ENCODE data around the gene POF1B. TPM values are rescaled to one million over a fixed set of nuclear protein-coding genes. Genes with fewer than 3 reads are reported as not detected.

POF1B gene
- total RNA-seq: under 1 TPM in 7 of 8 experiments, not detected in 1; 0.11 to 0.18 (median 0.14) TPM

DNA sequence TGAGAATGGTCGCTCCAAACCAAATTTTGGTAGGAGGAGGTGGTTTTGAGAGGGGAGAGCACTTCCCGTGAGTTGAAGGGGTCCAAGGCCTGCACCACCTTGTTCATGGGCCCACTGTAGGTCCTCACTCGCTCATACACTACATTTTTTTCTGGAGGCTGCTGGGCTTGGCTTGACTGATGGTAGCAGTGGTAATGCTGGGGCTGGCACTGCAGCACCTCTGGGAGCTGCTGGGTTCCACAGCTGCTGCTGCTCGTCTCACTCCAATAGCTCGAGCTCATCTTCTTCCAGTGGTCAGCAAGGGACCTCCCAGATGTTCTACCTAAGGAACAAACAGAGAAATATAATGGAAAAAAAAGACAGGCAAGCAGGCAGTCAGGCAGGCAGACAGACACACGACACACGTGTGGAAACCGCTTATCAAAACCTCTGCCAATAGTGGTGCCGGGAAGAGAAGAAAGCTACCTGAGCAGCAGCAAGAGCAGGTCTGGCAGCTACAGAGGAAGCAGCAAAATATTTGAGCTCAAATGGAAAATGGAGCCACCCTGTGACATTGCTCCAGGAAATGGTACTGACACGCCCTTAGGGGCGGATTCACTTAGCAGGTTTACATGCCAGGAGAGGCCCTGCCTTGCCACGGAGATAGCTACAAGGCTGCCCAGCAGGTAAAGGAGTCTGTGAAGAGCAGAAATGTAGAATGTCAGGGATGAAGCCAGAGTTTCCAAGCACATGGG, at the start of gene POF1B:
POF1B (minus strand) TSS at position 492 of the 734 bp plus-strand sequence; CDS start at position 281, 211 bp downstream.
- H3K27ac ChIP-seq: no peak within 1 kb of the TSS
- H3K4me1 ChIP-seq (replicated peaks in 1 of 2): no peaks in the 10 kb centered on the region
- H3K4me3 ChIP-seq: no peak within 1 kb of the TSS
- in situ Hi-C loops (cut with MboI; ENCODE audit: low pct_unique_long_range_greater_than_20kb in 2 of 9, low sequenced_read_pairs in 9 of 9, unreplicated experiment in 9 of 9): no loop called here
- WGBS, 10 experiments: 0 to 80% (median 0%) methylated on average over 1 to 7 of the region's 12 CpGs; no CpG with 5 or more reads in 5 of the 10 experiments
- no peak for ATAC-seq (replicated peaks in 6 of 8)

DNA sequence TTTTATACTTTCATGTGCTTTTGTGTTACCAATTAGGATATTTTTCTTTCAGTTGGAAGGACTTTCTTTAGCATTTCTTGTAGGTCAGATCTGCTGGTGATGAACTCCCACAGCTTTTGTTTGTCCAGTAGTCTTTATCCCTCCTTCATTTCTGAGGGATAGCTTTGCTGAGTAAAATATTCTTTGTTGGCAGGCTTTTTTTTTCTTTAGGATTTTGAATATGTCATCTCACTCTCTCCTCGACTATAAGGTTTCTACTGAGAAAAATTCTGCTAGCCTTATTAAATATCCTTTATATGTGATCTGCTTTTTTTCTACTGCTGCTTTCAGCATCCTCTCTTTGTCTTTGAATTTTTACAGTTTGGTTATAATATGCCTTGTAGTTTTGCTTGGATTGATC, 49.6 kb upstream of the POF1B start:
- no peak for ATAC-seq (replicated peaks in 6 of 8)
- Histone ChIP-seq H3K4me3 (no peak overlapping the region), H3K4me1 (replicated peaks in 1 of 2) (no peaks in the 10 kb centered on the region), H3K27ac (no peak overlapping the region)
- in situ Hi-C loops (cut with MboI; ENCODE audit: low pct_unique_long_range_greater_than_20kb in 2 of 9, low sequenced_read_pairs in 9 of 9, unreplicated experiment in 9 of 9): no loop called here
- 0 to 86% (median 18%) methylated on average over 1 of the region's 1 CpG; no CpG with 5 or more reads in 4 of the 10 experiments for WGBS, 10 experiments

DNA sequence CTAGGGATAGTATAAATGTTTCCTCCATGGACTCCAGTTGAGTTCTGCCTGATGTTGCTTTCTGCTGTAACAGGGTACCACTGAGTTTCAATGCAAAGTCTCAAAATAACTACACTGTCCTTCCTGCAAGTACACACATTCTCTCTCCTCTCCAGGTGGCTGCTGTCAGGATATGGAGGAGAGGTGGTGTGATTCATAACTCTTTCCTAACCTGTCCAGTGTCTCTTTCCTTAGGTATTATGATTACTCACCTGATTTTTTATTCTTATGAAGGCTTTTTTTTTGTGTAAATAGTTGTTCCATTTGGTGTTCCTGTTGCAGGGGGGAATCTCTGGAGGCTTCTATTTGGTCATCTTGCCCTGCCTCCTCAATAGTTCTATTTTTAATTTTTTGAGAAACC, 39.8 kb upstream of the POF1B start:
- Histone ChIP-seq H3K4me1 (replicated peaks in 1 of 2) (no peaks in the 10 kb centered on the region), H3K4me3 (no peak overlapping the region), H3K27ac (no peak overlapping the region)
- in situ Hi-C loops (cut with MboI; ENCODE audit: low pct_unique_long_range_greater_than_20kb in 2 of 9, low sequenced_read_pairs in 9 of 9, unreplicated experiment in 9 of 9): no loop called here
- ATAC-seq (replicated peaks in 6 of 8): no peak

GRCh38 chrX:85391878-85392238, 12.4 kb upstream of the POF1B start:
- Histone ChIP-seq H3K4me1 (replicated peaks in 1 of 2) (no peaks in the 10 kb centered on the region), H3K4me3 (no peak overlapping the region), H3K27ac (no peak overlapping the region)
- in situ Hi-C loops (cut with MboI; ENCODE audit: low pct_unique_long_range_greater_than_20kb in 2 of 9, low sequenced_read_pairs in 9 of 9, unreplicated experiment in 9 of 9): no loop called here
- ATAC-seq (replicated peaks in 6 of 8): no peak
- 0 to 66% (median 11%) methylated on average over 1 to 2 of the region's 2 CpGs; no CpG with 5 or more reads in 6 of the 10 experiments for WGBS, 10 experiments

- in situ Hi-C loops (cut with MboI; ENCODE audit: low pct_unique_long_range_greater_than_20kb in 2 of 9, low sequenced_read_pairs in 9 of 9, unreplicated experiment in 9 of 9): no loop called here
- H3K27ac ChIP-seq: no peak overlapping the region
- WGBS, 10 experiments: 29 to 50% methylated on average over 1 of the region's 1 CpG; no CpG with 5 or more reads in 8 of the 10 experiments
- no peaks in the 10 kb centered on the region for H3K4me1 ChIP-seq (replicated peaks in 1 of 2)
- no peak overlapping the region for H3K4me3 ChIP-seq
- ATAC-seq (replicated peaks in 6 of 8): peak in 1 of 8 experiments; percentile 53
Measured at GRCh38 chrX:85391185-85391877, 11.9 kb upstream of the POF1B start.

DNA sequence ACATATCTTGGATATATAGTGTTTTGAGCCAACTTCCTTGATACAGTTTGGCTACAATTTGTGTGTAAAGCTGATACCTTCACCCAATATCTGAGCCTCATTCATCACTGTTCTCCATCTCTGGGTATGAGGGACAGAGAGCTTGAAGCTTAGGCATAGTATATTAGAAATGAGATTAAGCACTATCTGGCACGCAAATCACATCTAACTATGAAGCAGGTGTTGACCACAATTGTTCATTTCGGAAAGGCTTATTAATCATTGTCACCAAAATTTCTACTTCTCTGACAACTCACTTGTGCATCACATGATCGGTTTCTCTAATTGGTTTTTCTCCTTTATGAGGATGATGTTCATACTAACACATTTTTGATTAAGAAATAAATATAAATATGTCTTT, 2.1 kb upstream of the POF1B start:
- Histone ChIP-seq H3K27ac (no peak overlapping the region), H3K4me3 (no peak overlapping the region), H3K4me1 (replicated peaks in 1 of 2) (no peaks in the 10 kb centered on the region)
- in situ Hi-C loops (cut with MboI; ENCODE audit: low pct_unique_long_range_greater_than_20kb in 2 of 9, low sequenced_read_pairs in 9 of 9, unreplicated experiment in 9 of 9): no loop called here
- WGBS, 10 experiments: 0 to 92% (median 60%) methylated on average over 1 to 3 of the region's 3 CpGs; no CpG with 5 or more reads in 5 of the 10 experiments
- no peak for ATAC-seq (replicated peaks in 6 of 8)

- Histone ChIP-seq H3K4me3 (no peak overlapping the region), H3K27ac (no peak overlapping the region), H3K4me1 (replicated peaks in 1 of 2) (no peaks in the 10 kb centered on the region)
- ATAC-seq (replicated peaks in 6 of 8): no peak
- WGBS, 10 experiments: 0 to 90% (median 40%) methylated on average over 1 to 2 of the region's 2 CpGs; no CpG with 5 or more reads in 5 of the 10 experiments
- in situ Hi-C loops (cut with MboI; ENCODE audit: low pct_unique_long_range_greater_than_20kb in 2 of 9, low sequenced_read_pairs in 9 of 9, unreplicated experiment in 9 of 9): no loop called here
Measured at GRCh38 chrX:85378461-85378860, 1.0 kb downstream of the POF1B start.

DNA sequence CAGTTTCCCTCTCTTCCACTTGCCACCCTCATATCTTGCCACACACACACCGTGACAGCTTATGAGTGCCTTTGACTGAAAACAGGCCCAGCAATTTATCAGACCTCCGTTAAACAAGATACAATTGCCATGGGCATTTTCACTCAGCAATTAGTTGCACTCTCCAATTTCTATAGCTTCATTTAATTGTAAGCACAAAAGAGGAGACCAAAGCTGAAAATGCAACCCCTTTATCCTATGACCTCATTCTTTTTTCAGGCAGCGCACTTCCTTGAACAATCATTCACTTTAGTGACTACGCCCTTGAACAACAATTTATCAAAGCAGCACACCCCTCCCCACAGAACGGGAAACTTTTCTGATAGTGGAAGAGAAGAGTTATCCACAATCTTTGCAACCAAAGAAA, 4.1 kb downstream of the POF1B start:
- Histone ChIP-seq H3K27ac (no peak overlapping the region), H3K4me1 (replicated peaks in 1 of 2) (no peaks in the 10 kb centered on the region), H3K4me3 (no peak overlapping the region)
- in situ Hi-C loops (cut with MboI; ENCODE audit: low pct_unique_long_range_greater_than_20kb in 2 of 9, low sequenced_read_pairs in 9 of 9, unreplicated experiment in 9 of 9): no loop called here
- ATAC-seq (replicated peaks in 6 of 8): peak in 5 of 8 experiments; percentile 44 to 57 (median 53)
- WGBS, 10 experiments: 0 to 29% (median 4%) methylated on average over 1 to 4 of the region's 5 CpGs; no CpG with 5 or more reads in 5 of the 10 experiments

GRCh38 chrX:85365370-85365995, 14.0 kb downstream of the POF1B start:
- no peak overlapping the region for H3K4me3 ChIP-seq
- H3K4me1 ChIP-seq (replicated peaks in 1 of 2): no peaks in the 10 kb centered on the region
- 0 to 59% methylated on average over 1 to 3 of the region's 4 CpGs; no CpG with 5 or more reads in 8 of the 10 experiments for WGBS, 10 experiments
- in situ Hi-C loops (cut with MboI; ENCODE audit: low pct_unique_long_range_greater_than_20kb in 2 of 9, low sequenced_read_pairs in 9 of 9, unreplicated experiment in 9 of 9): no loop called here
- H3K27ac ChIP-seq: no peak overlapping the region
- ATAC-seq (replicated peaks in 6 of 8): no peak

- H3K4me1 ChIP-seq (replicated peaks in 1 of 2): no peaks in the 10 kb centered on the region
- in situ Hi-C loops (cut with MboI; ENCODE audit: low pct_unique_long_range_greater_than_20kb in 2 of 9, low sequenced_read_pairs in 9 of 9, unreplicated experiment in 9 of 9): no loop called here
- no peak overlapping the region for H3K4me3 ChIP-seq
- no peak for ATAC-seq (replicated peaks in 6 of 8)
- WGBS, 10 experiments: 0 to 17% methylated on average over 1 of the region's 1 CpG; no CpG with 5 or more reads in 8 of the 10 experiments
- no peak overlapping the region for H3K27ac ChIP-seq
Measured at GRCh38 chrX:85359051-85359450, 20.4 kb downstream of the POF1B start.

- ATAC-seq (replicated peaks in 6 of 8): no peak
- no peak overlapping the region for H3K27ac ChIP-seq
- no peak overlapping the region for H3K4me3 ChIP-seq
- no peaks in the 10 kb centered on the region for H3K4me1 ChIP-seq (replicated peaks in 1 of 2)
- in situ Hi-C loops (cut with MboI; ENCODE audit: low pct_unique_long_range_greater_than_20kb in 2 of 9, low sequenced_read_pairs in 9 of 9, unreplicated experiment in 9 of 9): no loop called here
- 0 to 22% (median 3%) methylated on average over 1 to 2 of the region's 2 CpGs; no CpG with 5 or more reads in 6 of the 10 experiments for WGBS, 10 experiments
Measured at GRCh38 chrX:85345523-85345922, 33.9 kb downstream of the POF1B start.

- in situ Hi-C loops (cut with MboI; ENCODE audit: low pct_unique_long_range_greater_than_20kb in 2 of 9, low sequenced_read_pairs in 9 of 9, unreplicated experiment in 9 of 9): no loop called here
- H3K4me1 ChIP-seq (replicated peaks in 1 of 2): no peaks in the 10 kb centered on the region
- no peak overlapping the region for H3K4me3 ChIP-seq
- WGBS, 10 experiments: 0 to 56% methylated on average over 1 of the region's 2 CpGs; no CpG with 5 or more reads in 8 of the 10 experiments
- ATAC-seq (replicated peaks in 6 of 8): no peak
- no peak overlapping the region for H3K27ac ChIP-seq
Measured at GRCh38 chrX:85327060-85327333, 52.5 kb downstream of the POF1B start.

DNA sequence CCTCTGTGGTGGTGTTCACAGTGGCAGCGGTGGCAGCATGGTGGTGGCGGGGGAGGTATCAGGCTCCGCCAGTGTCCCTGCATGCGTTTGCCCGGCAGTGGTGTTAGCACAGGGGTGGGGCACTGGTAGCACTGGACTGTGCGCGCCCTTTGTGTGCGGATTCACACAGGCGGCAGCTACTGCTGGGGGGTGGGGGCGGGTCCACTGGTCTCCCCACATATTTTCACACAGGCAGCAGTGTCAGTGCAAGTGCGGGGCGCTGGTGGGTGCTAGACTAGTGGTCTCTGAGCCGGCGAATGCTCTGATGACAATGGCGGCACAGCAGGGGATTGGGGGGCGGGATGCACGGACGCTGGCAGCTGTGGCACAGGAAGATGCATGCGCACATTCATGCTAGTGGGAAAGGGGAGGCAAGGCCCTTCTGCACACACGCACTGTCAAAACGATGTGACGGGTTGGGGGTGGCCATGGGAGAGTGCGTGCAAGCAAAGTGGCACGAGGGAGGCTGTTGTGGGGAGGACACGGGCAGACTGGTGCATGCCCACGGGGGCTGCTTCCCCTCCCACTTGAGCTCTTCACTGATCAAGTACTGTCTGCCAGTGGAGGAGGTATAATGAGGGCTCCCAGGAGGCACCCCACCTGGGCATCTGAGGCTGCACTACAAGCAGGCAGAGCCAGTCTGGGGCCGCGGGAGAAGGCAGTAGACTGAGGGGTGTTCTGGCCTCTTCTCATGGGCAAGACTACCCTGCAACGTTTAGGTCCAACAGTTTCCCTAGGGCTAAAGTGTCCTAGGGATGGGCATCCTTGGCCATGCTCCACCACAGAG, 53.0 kb downstream of the POF1B start:
- Histone ChIP-seq H3K4me3 (no peak overlapping the region), H3K27ac (no peak overlapping the region), H3K4me1 (replicated peaks in 1 of 2) (no peaks in the 10 kb centered on the region)
- no peak for ATAC-seq (replicated peaks in 6 of 8)
- 71% methylated on average over 9 of the region's 29 CpGs; no CpG with 5 or more reads in 9 of the 10 experiments for WGBS, 10 experiments
- in situ Hi-C loops (cut with MboI; ENCODE audit: low pct_unique_long_range_greater_than_20kb in 2 of 9, low sequenced_read_pairs in 9 of 9, unreplicated experiment in 9 of 9): no loop called here
